Loucy (cell line): ENCODE measurements around the gene NKAIN4.

Experiments used
- H2AFZ ChIP-seq: fragments of 200-600 bp; sonication (generic); 2 replicates; pipeline ENCODE4 v1.6.0; 2016; ENCODE audit warnings: antibody characterized with exemption, mild to moderate bottlenecking, low read length, moderate library complexity
- H3F3A ChIP-seq: fragments of 200-600 bp; 2 replicates; pipeline ENCODE4 v1.6.0; 2016; ENCODE audit warnings: antibody characterized with exemption, low read depth, mild to moderate bottlenecking
- H3K27me3 ChIP-seq: fragments of 200-600 bp; sonication (generic); 2 replicates; pipeline ENCODE4 v1.6.1; 2014; ENCODE audit warnings: low read length, mild to moderate bottlenecking; ENCODE audit not compliant: insufficient read depth, poor library complexity, severe bottlenecking
- H3K36me3 ChIP-seq: fragments of 200-600 bp; sonication (generic); 2 replicates; pipeline ENCODE4 v1.6.1; 2016; ENCODE audit warnings: low read length; ENCODE audit not compliant: insufficient read depth
- H3K4me1 ChIP-seq: fragments of 200-600 bp; sonication (generic); 2 replicates; pipeline ENCODE4 v1.5.1; 2014; ENCODE audit warnings: low read length, mild to moderate bottlenecking; ENCODE audit not compliant: insufficient read depth, poor library complexity, severe bottlenecking
- H3K4me2 ChIP-seq: fragments of 200-600 bp; sonication (generic); 2 replicates; pipeline ENCODE4 v1.6.0; 2014; ENCODE audit warnings: antibody characterized with exemption, low read length, low read depth, mild to moderate bottlenecking; ENCODE audit not compliant: poor library complexity, severe bottlenecking
- H3K4me3 ChIP-seq: fragments of 200-600 bp; sonication (generic); 2 replicates; pipeline ENCODE4 v1.5.1; 2014; ENCODE audit warnings: low read length, mild to moderate bottlenecking, mixed read lengths; ENCODE audit not compliant: poor library complexity, severe bottlenecking
- H3K79me2 ChIP-seq: fragments of 200-600 bp; sonication (generic); 2 replicates; pipeline ENCODE4 v1.6.1; 2014; ENCODE audit warnings: low read length; ENCODE audit not compliant: insufficient read depth
- H3K9ac ChIP-seq: fragments of 200-600 bp; sonication (generic); 2 replicates; pipeline ENCODE4 v1.6.0; 2014; ENCODE audit warnings: mild to moderate bottlenecking, low read depth, low read length, moderate library complexity; ENCODE audit not compliant: poor library complexity, severe bottlenecking
- H3K9me2 ChIP-seq: fragments of 200-600 bp; sonication (generic); replicated peaks from 2 replicates; pipeline ENCODE4 v1.6.1; 2016; ENCODE audit warnings: low read depth, low read length, mixed read lengths
- H3K9me3 ChIP-seq: fragments of 200-600 bp; sonication (generic); 2 replicates; pipeline ENCODE4 v1.6.1; 2014; ENCODE audit warnings: mild to moderate bottlenecking, antibody characterized with exemption, low read length, low read depth; ENCODE audit not compliant: insufficient read depth
- H4K20me1 ChIP-seq: fragments of 200-600 bp; sonication (generic); 2 replicates; pipeline ENCODE4 v1.6.0; 2014; ENCODE audit warnings: antibody characterized with exemption, low read length, mild to moderate bottlenecking; ENCODE audit not compliant: insufficient read depth, poor library complexity, severe bottlenecking
- EZH2phosphoT487 ChIP-seq: fragments of 200-600 bp; IDR thresholded peaks from 2 replicates; pipeline ENCODE4 v1.6.1; 2018; ENCODE audit warnings: antibody characterized with exemption, mild to moderate bottlenecking, moderate library complexity, borderline replicate concordance
- TF ChIP-seq, protein P1 (sequence below): fragments of 200-600 bp; sonication (generic); conservative IDR thresholded peaks from 2 replicates; pipeline ENCODE4 v1.5.1; 2014; ENCODE audit warnings: mild to moderate bottlenecking, antibody characterized with exemption, low read length

Gene NKAIN4

DNA sequence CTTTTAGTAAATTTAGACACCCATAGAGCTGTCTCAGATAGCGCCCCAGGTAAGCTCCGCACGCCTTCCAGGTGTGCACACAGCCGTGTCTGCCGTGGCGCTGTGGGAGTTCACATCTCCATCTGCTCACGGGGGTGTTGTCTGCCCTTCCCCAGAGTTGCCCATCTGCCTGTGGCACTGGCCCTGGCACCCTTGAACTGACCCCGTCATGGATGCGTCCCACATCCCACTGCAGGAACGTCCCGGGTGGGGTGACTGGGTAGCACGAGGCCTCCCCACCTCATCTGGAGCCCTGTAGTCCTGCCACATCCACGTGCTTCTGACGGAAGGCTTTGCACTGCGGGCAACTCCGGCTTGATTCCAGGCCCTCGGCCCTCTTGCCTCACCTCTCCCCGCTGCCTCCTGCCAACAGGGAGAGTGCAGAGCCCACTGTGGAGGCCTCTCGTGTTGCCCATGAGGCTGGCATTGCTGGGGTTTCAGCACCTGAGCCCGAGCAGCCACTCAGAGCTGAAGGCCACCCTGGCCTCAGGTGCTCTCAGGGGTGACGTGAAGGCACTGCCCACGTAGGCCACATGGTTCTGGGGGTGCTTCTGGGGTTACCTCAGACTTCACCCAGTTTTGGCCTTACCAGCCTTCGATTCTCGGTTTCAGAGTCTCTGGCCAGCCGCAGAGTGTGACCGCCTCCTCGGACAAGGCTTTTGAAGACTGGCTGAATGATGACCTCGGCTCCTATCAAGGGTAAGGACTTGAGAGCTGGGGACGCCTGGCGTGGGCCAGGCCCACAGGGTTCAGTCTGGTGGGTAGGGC, 23.4 kb upstream of the NKAIN4 start:
- H3K9me2 ChIP-seq, result no peaks in the 10 kb centered on the region
- no peak overlapping the region for H3K4me3 ChIP-seq
- H3F3A ChIP-seq, result no peaks in the 10 kb centered on the region
- peaks cover 48% of the 10 kb centered on the region for H3K79me2 ChIP-seq
- H3K4me2 ChIP-seq, result no peak overlapping the region
- no peaks in the 10 kb centered on the region for H3K27me3 ChIP-seq
- no peak for TF ChIP-seq EZH2phosphoT487
- TF ChIP-seq, protein P1, sequence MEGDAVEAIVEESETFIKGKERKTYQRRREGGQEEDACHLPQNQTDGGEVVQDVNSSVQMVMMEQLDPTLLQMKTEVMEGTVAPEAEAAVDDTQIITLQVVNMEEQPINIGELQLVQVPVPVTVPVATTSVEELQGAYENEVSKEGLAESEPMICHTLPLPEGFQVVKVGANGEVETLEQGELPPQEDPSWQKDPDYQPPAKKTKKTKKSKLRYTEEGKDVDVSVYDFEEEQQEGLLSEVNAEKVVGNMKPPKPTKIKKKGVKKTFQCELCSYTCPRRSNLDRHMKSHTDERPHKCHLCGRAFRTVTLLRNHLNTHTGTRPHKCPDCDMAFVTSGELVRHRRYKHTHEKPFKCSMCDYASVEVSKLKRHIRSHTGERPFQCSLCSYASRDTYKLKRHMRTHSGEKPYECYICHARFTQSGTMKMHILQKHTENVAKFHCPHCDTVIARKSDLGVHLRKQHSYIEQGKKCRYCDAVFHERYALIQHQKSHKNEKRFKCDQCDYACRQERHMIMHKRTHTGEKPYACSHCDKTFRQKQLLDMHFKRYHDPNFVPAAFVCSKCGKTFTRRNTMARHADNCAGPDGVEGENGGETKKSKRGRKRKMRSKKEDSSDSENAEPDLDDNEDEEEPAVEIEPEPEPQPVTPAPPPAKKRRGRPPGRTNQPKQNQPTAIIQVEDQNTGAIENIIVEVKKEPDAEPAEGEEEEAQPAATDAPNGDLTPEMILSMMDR, result no peak
- H4K20me1 ChIP-seq, result peaks cover 22% of the 10 kb centered on the region
- H2AFZ ChIP-seq, result no peak overlapping the region
- no peaks in the 10 kb centered on the region for H3K9me3 ChIP-seq
- H3K36me3 ChIP-seq, result peaks cover 42% of the 10 kb centered on the region; the same call in 1 of the 2 replicates
- no peak overlapping the region for H3K9ac ChIP-seq
- peaks cover 12% of the 10 kb centered on the region for H3K4me1 ChIP-seq

DNA sequence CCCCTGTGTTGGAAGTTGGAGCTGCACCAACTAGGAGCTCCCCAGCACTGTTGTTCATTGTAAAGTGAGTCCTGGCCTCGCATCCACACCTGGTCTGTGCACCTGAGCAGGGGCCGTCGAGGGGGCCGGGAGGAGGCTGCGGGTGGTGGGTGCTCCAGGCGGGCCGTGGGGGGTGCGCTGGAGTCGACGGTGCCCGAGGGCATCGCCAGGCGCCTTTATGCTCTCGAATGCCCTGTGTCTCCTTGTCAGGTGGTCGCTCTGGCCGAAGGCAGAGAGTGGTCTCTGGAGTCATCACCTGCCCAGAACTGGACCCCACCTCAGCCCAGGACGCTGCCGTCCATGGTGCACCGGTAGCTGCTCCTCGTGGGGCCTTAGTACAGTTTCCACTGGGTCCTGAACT, 22.7 kb upstream of the NKAIN4 start:
- H3K36me3 ChIP-seq, result peaks cover 41% of the 10 kb centered on the region; the same call in 1 of the 2 replicates
- TF ChIP-seq, protein P1, result no peak
- TF ChIP-seq EZH2phosphoT487, result no peak

DNA sequence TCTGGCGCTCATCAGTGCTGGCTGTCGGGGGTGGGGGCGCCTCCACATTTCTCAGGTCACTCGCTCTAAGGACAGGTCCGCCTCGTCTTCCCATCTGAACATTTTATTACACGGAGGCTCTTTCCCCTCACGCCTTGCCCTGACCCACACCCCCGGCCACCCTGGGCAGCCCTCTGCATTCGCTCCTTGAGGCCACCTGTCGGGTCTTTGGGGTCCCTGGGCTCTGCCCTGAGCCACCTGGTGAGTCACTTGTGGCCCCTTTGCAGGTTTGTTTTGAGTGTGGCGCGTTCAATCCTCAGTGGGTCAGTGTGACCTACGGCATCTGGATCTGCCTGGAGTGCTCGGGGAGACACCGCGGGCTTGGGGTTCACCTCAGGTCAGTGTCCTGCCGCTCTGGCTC, 21.6 kb upstream of the NKAIN4 start:
- peaks cover 33% of the 10 kb centered on the region; the same call in 1 of the 2 replicates for H3K36me3 ChIP-seq
- TF ChIP-seq, protein P1, result no peak
- no peak for TF ChIP-seq EZH2phosphoT487
- H3K4me2 ChIP-seq, result no peak overlapping the region
- peaks cover 48% of the 10 kb centered on the region for H3K79me2 ChIP-seq
- no peak overlapping the region for H3K4me3 ChIP-seq
- H3K9ac ChIP-seq, result no peak overlapping the region
- H4K20me1 ChIP-seq, result peaks cover 22% of the 10 kb centered on the region
- no peaks in the 10 kb centered on the region for H3K27me3 ChIP-seq
- H3K4me1 ChIP-seq, result peaks cover 12% of the 10 kb centered on the region
- no peaks in the 10 kb centered on the region for H3K9me2 ChIP-seq
- H3K9me3 ChIP-seq, result no peaks in the 10 kb centered on the region
- no peaks in the 10 kb centered on the region for H3F3A ChIP-seq
- no peak overlapping the region for H2AFZ ChIP-seq

More for the DNA sequence above, 22.7 kb upstream of the NKAIN4 start:
- no peaks in the 10 kb centered on the region for H3K27me3 ChIP-seq
- H3K9ac ChIP-seq, result no peak overlapping the region
- H2AFZ ChIP-seq, result no peak overlapping the region
- no peak overlapping the region for H3K4me3 ChIP-seq
- H3K9me2 ChIP-seq, result no peaks in the 10 kb centered on the region
- H3K9me3 ChIP-seq, result no peaks in the 10 kb centered on the region
- peaks cover 48% of the 10 kb centered on the region for H3K79me2 ChIP-seq
- peaks cover 12% of the 10 kb centered on the region for H3K4me1 ChIP-seq
- H3F3A ChIP-seq, result no peaks in the 10 kb centered on the region
- H3K4me2 ChIP-seq, result no peak overlapping the region
- peaks cover 22% of the 10 kb centered on the region for H4K20me1 ChIP-seq
